Glomerular visceral epithelial cell (primary cell): ENCODE measurements around the gene RBMS2.
"Not testable (repeated sequence)": the region's sequence is repeated elsewhere in the genome, so short reads cannot be mapped to it uniquely, and the experiment has no call there.

Experiments used
- DNase-seq: peaks from one replicate; pipeline ENCODE4 v3.0.0-alpha.2; 2016; ENCODE audit errors: extremely low spot score

Gene RBMS2

GRCh38 chr12:56517854-56518253 lies 3.8 kb upstream of the RBMS2 start:
- DNase-seq = peak; percentile 51

DNA sequence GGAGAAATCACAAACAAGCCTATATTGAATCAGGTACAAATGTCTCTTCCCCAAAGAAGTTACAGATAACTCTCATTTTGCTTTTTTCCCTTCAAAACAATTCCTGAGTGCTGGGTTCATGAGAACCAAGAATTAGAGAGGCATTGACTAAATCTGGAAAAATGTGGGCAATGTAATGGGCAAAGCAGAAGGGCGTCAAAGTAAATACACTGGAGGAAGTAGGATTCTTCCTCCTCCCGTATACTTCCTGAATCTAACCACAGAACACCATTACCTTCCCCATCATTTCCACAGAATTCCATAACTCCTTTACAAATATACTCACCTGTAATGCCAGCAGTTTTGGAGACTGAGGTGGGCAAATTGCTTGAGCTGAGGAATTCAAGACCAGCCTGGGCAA lies 3.0 kb upstream of the RBMS2 start:
- peak; percentile 28 for DNase-seq

DNA sequence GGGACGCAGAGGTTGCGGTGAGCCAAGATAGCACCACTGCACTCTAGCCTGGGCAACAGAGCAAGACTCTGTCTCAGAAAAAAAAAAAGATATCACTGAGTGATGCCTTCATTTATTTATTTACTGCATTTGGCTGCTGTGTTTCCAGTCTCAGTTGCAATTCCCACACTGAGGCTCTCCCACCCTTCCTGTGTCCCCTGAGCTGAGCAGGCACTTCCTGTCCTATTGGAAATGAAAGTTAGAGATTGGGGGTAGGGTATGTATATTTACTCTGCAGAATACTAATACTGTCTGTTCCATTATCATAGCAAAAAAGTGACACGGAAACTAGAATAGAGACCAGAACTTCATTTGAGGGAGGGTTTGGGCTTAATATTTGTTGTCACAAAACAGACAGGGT lies 1.6 kb upstream of the RBMS2 start:
- DNase-seq = no peak

DNA sequence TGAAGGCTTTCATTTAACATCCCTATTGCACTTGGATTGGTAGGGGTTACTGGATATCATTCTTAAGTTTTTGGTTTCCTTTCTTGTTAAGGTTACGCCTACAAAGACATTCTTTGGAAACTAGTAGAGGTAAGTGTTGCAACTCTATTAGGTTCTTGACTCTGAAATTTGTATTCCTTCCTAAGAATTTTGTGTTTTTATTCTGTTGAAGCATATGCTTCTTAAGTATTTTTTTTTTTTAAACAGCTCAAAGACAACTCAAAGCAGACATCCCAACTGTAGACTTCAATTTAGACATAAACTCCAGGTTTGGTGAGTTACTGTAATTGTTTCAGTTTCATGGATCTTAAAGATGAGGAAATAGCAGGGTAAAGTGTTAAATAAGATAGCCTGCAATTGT lies 1.1 kb upstream of the RBMS2 start:
- DNase-seq = no peak

GRCh38 chr12:56521209-56521589 lies 421 bp upstream of the RBMS2 start:
- no peak for DNase-seq

DNA sequence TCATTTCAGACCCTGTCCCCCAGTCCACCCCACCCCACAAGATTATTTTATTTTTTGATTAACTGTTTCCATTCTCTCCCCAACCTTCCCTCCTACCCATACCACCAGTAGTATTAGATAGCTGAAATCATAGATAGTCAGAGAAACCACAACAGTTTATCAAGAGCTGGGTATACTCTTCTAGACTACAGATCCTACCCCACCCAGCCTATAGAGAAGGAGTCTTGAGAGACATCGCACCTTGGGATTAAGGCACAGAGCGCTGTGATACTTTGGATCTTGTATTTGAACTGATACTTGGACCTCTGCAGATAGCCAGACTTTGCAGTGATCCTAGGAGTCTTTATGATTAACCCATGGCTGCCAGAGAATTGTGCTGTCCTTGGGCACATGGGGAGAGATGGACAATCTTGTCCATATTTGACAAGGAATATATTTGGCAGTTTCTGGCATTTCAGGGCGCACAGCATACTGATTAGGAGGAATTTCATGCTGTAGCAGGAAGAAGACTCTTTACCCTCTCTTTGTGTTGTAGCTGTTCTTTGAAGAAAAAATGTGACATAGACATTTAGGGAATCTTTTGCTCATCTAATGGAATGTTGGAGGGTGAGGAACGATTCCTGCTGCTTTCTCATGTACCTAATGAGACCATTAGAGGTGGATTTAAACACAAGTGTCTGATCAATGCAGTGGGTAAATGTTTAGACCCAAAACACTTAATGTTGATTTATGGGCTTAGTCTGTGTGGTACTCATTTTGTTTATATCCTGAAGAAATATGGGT lies 982 bp downstream of the RBMS2 start:
- DNase-seq = peak; percentile 22

DNA sequence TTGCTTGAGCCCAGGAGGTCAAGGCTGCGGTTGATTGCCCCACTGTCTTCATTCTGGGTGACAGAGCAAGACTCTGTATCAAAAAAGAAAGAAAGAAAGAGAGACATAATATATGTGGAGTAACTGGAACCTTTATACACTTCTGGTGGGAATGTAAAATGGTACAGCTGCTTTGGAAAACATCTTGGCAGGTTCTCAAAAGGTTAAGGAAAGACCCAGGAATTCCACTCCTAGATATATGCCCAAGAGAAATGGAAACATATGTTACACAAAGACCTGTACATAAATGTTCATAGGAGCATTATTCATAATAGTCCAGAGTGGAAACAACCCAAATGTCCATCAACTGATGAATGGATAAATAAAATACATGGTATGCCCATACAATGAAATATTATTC lies 7.2 kb downstream of the RBMS2 start:
- no peak for DNase-seq

- DNase-seq = no peak
Observed at GRCh38 chr12:56529656-56530055, 8.0 kb downstream of the RBMS2 start.

- no peak for DNase-seq
Observed at GRCh38 chr12:56530390-56531055, 8.9 kb downstream of the RBMS2 start.

GRCh38 chr12:56537546-56537945 lies 15.9 kb downstream of the RBMS2 start:
- DNase-seq = no peak

DNA sequence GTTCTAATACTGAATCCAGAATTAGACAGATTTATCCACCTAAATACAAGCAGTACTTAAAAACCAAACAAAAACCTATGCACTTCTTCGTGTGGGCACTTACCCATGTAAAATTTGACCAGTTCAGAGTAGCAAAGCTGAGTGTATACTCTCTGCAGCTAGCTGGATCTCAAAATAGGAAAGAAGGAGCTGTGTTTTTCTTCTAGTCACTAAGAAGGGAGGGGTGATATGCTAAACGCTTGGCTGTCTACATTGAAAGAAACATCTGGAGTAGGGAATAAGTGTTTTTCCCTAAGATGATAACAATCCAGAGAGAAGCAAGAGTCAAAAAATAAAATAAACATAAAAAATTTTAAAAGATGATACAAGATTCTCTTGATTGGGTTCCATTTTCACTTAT lies 20.0 kb downstream of the RBMS2 start:
- DNase-seq = no peak

DNA sequence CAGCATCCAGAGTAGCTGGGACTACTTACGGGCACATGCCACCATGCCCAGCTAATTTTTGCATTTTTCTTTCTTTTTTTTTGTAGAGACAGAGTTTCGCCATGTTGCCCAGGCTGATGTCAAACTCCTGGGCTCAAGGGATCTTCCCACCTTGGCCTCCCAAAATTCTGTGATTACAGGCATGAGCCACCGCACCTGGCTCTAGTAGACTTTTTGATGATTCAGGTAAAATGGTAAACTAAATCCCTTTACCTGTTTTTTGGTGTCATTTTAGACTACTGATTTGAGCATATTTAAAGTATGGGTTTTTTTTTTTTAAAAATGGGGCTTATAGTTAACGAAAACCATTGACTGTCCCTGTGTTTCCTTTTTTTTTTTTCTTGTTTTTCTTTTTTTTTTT lies 20.5 kb downstream of the RBMS2 start:
- no peak for DNase-seq

- no peak for DNase-seq
Observed at GRCh38 chr12:56545023-56545604, 23.5 kb downstream of the RBMS2 start.

DNA sequence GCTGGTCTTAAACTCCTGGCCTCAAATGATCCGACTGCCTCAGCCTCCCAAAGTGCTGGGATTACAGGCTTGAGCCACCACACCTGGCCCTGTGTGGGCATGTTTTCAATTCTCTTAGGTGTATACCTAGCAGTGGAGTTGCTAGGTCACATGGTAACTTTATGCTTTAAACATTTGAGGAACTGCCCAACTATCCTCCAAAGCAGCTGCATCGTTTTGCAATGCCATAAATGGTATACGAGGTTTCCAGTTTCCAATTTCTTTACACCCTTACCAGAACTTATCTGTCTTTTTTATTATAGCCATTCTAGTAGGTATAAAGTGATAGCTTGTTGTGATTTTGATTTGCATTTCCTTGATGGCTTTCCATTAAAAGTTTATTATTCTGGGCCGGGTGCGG lies 25.1 kb downstream of the RBMS2 start:
- DNase-seq = no peak

DNA sequence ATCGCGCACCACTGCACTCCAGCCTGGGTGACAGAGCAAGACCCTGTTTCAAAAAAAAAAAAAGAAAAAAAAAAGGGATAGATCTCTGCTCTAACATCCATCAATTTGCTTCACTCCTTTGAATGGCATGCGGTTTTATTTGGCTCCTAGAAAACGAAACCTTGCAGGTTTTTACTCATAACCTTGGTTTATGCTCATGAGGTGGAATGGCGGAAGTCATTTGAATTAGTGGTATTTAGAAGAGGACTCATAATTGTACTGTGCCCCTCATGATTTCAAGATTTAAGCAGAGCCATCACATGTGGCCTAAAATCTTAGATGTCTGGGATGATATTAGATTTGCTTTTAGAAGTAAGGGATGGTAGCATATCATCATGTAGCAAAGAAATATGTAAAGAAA lies 29.4 kb downstream of the RBMS2 start:
- DNase-seq = no peak

DNA sequence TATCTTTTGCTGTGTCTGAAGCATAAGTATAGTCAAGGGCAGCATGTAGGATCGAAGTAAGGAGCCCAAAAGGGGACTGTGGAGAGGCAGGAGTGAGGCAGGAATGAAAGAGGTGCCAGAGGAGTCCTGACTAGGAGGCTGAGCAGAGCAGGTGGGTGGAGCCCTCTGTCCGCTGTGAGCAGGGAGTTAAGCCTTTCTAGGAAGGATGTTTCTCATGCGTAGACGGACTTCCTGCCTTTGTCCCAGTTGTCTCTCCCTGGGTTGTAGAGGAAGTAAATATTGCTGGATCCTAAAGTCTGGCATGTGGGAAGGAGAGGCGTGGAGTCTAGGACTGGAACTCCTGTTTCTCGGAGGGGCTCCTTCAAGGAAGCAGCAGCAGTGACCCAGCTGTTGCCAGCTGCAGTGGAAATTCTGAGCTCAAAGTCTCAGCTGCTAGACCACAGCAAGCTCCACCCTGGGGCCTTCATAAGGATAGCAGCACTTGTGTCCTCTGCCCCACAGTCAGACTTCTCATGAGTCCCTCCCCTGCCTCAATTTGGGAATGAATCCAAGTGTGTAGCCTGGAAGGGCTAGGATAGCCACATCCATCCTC lies 44.0 kb downstream of the RBMS2 start:
- DNase-seq = peak; percentile 50

DNA sequence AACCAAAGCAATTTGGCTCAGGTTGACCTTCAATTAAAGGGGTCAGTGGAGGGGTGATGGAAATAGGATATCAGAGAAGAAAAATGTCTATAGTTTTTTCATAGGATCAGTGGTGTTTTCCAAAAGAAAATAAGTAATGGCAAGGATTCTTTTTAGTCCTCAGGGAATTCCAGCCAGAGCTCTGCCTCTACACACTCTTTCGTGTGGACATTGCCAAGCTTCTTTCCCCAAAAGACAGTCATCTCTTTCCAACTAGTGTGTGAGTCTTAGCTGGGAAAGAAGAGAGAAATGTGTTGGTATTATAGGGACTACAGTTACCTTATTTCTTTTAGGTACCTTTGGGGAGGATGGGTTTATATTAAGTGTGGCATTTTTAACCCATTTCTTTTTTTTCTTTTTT lies 46.5 kb downstream of the RBMS2 start:
- DNase-seq = no peak

DNA sequence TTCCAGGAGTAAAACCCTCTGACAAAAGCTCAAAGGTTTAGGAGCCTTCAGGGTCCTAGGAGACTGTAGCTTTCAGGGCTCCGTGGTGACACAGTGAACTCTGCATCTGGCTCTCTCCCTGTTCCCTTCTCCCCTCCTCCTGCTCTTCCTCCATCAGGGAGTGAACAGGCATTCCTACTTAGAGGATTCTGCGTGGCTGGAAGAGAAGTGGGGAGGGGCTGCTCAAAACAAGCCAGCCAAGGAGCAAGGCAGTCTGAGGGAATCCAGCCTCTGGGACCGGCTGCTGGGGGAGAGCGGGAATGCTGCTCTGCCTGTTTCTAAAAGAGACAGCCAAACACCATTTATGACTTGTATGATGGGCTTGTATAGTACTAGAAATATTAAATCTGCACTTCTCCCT lies 49.5 kb downstream of the RBMS2 start:
- DNase-seq = no peak

- no peak for DNase-seq
Observed at GRCh38 chr12:56572288-56572687, 50.7 kb downstream of the RBMS2 start.

DNA sequence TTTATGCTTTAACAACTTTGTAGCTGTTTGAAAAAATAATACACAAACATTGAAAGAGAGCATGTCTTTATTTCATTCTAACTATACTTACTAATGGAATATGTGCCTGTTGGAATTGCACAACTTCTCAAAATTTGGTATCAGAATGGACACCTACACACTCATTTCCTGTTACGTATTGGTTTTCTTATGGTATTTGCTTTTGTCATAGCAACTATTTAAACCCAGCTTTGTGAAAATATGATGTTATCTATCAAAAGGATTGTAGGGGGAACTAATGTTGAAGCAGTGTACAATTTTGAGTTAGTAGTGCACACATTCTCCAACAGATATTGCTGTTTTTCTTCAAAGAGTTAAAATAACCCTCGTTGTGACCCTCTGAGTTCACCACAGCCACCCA lies 52.6 kb downstream of the RBMS2 start:
- DNase-seq = no peak

DNA sequence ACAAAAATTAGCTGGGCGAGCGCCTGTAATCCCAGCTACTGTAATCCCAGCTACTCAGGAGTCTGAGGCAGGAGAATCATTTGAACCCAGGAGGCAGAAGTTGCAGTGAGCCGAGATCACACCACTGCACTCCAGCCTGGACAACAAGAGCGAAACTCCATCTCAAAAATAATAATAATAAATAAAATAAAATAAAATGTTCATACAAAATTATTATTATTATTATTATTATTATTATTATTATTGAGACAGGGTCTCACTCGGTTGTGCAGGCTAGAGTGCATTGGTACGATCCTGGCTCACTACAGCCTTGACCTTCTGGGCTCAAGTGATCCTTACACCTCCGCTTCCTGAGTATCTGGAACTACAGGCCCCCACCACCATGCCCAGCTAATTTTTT lies 55.6 kb downstream of the RBMS2 start:
- DNase-seq = not testable (repeated sequence)

- no peak for DNase-seq
Observed at GRCh38 chr12:56578983-56579546, 57.4 kb downstream of the RBMS2 start.
